ENCODE measurements around the gene ZNF830. TPM values are rescaled to one million over a fixed set of nuclear protein-coding genes. Genes with fewer than 3 reads are reported as not detected.

Gene ZNF830
- total RNA-seq, 1 donor from 2014 or later, result 8.6 TPM

GRCh38 chr17:35001549-35001948 is 40.2 kb downstream of the ZNF830 start:
- Mint-ChIP-seq H3K4me3 (ENCODE audit: unreplicated experiment) (no peak overlapping the region), H3K4me1 (ENCODE audit: low read depth, unreplicated experiment) (peaks cover 7% of the 10 kb centered on the region), H3K36me3 (ENCODE audit: low read depth, unreplicated experiment) (peaks cover 18% of the 10 kb centered on the region), H3K27me3 (ENCODE audit: low read depth, unreplicated experiment) (no peaks in the 10 kb centered on the region), H3K9me3 (ENCODE audit: unreplicated experiment) (no peaks in the 10 kb centered on the region), H3K27ac (ENCODE audit: unreplicated experiment) (peak overlapping the region; percentile 2)
- peaks cover 11% of the 10 kb centered on the region for H3K4me1 ChIP-seq (ENCODE audit: insufficient read depth, low read length)
- no peak overlapping the region for H3K27ac ChIP-seq (ENCODE audit: low read depth, low read length)
- no peaks in the 10 kb centered on the region for H3K27me3 ChIP-seq (ENCODE audit: insufficient read depth, low read length)
- TF ChIP-seq CTCF (IDR thresholded peaks at IDR 0.05; ENCODE audit: insufficient read depth, low read depth, low read length) (no peak), EZH2 (IDR thresholded peaks at IDR 0.05; ENCODE audit: insufficient read depth, low read length) (no peak)
- peaks cover 21% of the 10 kb centered on the region for H3K36me3 ChIP-seq (ENCODE audit: insufficient read depth, low read length)
- no peak overlapping the region for H3K9ac ChIP-seq (ENCODE audit: low read length)
- no peak overlapping the region for H3K4me2 ChIP-seq (ENCODE audit: low read length)
- H3K9me3 ChIP-seq (ENCODE audit: insufficient read depth, low read depth, low read length), result no peaks in the 10 kb centered on the region
- no peak overlapping the region for H3K4me3 ChIP-seq (ENCODE audit: insufficient read depth, low read depth, low read length)
- no peak overlapping the region for H2AFZ ChIP-seq (ENCODE audit: low read depth, low read length)
- FAIRE-seq (no peak), DNase-seq (ENCODE audit: low read depth) (no peak)
- no peaks in the 10 kb centered on the region for H4K20me1 ChIP-seq (ENCODE audit: insufficient read depth, low read length)
- H3K79me2 ChIP-seq (ENCODE audit: insufficient read depth, low read length), result no peaks in the 10 kb centered on the region

GRCh38 chr17:35002876-35003551 is 41.7 kb downstream of the ZNF830 start:
- H3K9me3 ChIP-seq (ENCODE audit: insufficient read depth, low read depth, low read length), result no peaks in the 10 kb centered on the region
- peaks cover 23% of the 10 kb centered on the region for H3K36me3 ChIP-seq (ENCODE audit: insufficient read depth, low read length)
- FAIRE-seq, result no peak
- H3K9ac ChIP-seq (ENCODE audit: low read length), result no peak overlapping the region
- no peaks in the 10 kb centered on the region for H3K27me3 ChIP-seq (ENCODE audit: insufficient read depth, low read length)
- Mint-ChIP-seq H3K9me3 (ENCODE audit: unreplicated experiment) (no peaks in the 10 kb centered on the region), H3K27ac (ENCODE audit: unreplicated experiment) (no peak overlapping the region), H3K27me3 (ENCODE audit: low read depth, unreplicated experiment) (no peaks in the 10 kb centered on the region), H3K4me1 (ENCODE audit: low read depth, unreplicated experiment) (peaks cover 4% of the 10 kb centered on the region), H3K4me3 (ENCODE audit: unreplicated experiment) (no peak overlapping the region), H3K36me3 (ENCODE audit: low read depth, unreplicated experiment) (peaks cover 21% of the 10 kb centered on the region)
- no peaks in the 10 kb centered on the region for H4K20me1 ChIP-seq (ENCODE audit: insufficient read depth, low read length)
- no peak overlapping the region for H3K4me2 ChIP-seq (ENCODE audit: low read length)
- peak; percentile 53 for DNase-seq (ENCODE audit: low read depth)
- peaks cover 4% of the 10 kb centered on the region for H3K4me1 ChIP-seq (ENCODE audit: insufficient read depth, low read length)
- H3K4me3 ChIP-seq (ENCODE audit: insufficient read depth, low read depth, low read length), result no peak overlapping the region
- no peak overlapping the region for H2AFZ ChIP-seq (ENCODE audit: low read depth, low read length)
- H3K79me2 ChIP-seq (ENCODE audit: insufficient read depth, low read length), result no peaks in the 10 kb centered on the region
- H3K27ac ChIP-seq (ENCODE audit: low read depth, low read length), result no peak overlapping the region
- TF ChIP-seq CTCF (IDR thresholded peaks at IDR 0.05; ENCODE audit: insufficient read depth, low read depth, low read length) (no peak), EZH2 (IDR thresholded peaks at IDR 0.05; ENCODE audit: insufficient read depth, low read length) (no peak)

GRCh38 chr17:35003778-35004177 is 42.4 kb downstream of the ZNF830 start:
- H3K4me3 Mint-ChIP-seq (ENCODE audit: unreplicated experiment), result no peak overlapping the region
- H3K27me3 ChIP-seq (ENCODE audit: insufficient read depth, low read length), result no peaks in the 10 kb centered on the region
- peaks cover 25% of the 10 kb centered on the region for H3K36me3 ChIP-seq (ENCODE audit: insufficient read depth, low read length)
- no peak for FAIRE-seq
- no peak for DNase-seq (ENCODE audit: low read depth)
- no peak overlapping the region for H3K9ac ChIP-seq (ENCODE audit: low read length)
- no peaks in the 10 kb centered on the region for H3K4me1 ChIP-seq (ENCODE audit: insufficient read depth, low read length)
- H3K27ac ChIP-seq (ENCODE audit: low read depth, low read length), result no peak overlapping the region
- no peak overlapping the region for H3K27ac Mint-ChIP-seq (ENCODE audit: unreplicated experiment)
- H3K9me3 Mint-ChIP-seq (ENCODE audit: unreplicated experiment), result no peaks in the 10 kb centered on the region
- H4K20me1 ChIP-seq (ENCODE audit: insufficient read depth, low read length), result no peaks in the 10 kb centered on the region
- H3K9me3 ChIP-seq (ENCODE audit: insufficient read depth, low read depth, low read length), result no peaks in the 10 kb centered on the region
- peaks cover 18% of the 10 kb centered on the region for H3K36me3 Mint-ChIP-seq (ENCODE audit: low read depth, unreplicated experiment)
- no peak overlapping the region for H3K4me3 ChIP-seq (ENCODE audit: insufficient read depth, low read depth, low read length)
- H3K4me2 ChIP-seq (ENCODE audit: low read length), result no peak overlapping the region
- H2AFZ ChIP-seq (ENCODE audit: low read depth, low read length), result no peak overlapping the region
- no peaks in the 10 kb centered on the region for H3K4me1 Mint-ChIP-seq (ENCODE audit: low read depth, unreplicated experiment)
- H3K27me3 Mint-ChIP-seq (ENCODE audit: low read depth, unreplicated experiment), result no peaks in the 10 kb centered on the region
- H3K79me2 ChIP-seq (ENCODE audit: insufficient read depth, low read length), result no peaks in the 10 kb centered on the region
- TF ChIP-seq EZH2 (IDR thresholded peaks at IDR 0.05; ENCODE audit: insufficient read depth, low read length) (no peak), CTCF (IDR thresholded peaks at IDR 0.05; ENCODE audit: insufficient read depth, low read depth, low read length) (no peak)

All from astrocyte (in vitro differentiated cells and primary cell).